ENCODE data around the gene F2RL2. TPM values are rescaled to one million over a fixed set of nuclear protein-coding genes. Genes with fewer than 3 reads are reported as not detected.

F2RL2 gene
- polyA plus RNA-seq, 3 donors, result 0.35 to 0.48 (median 0.44) TPM

GRCh38 chr5:76591366-76591765, 31.8 kb downstream of the F2RL2 start:
- no peak for DNase-seq (ENCODE audit: low read depth in 3 of 3, low spot score in 2 of 3)

- no peak for DNase-seq (ENCODE audit: low read depth in 3 of 3, low spot score in 2 of 3)
Measured at GRCh38 chr5:76590027-76590426, 33.2 kb downstream of the F2RL2 start.

GRCh38 chr5:76586531-76586930, 36.7 kb downstream of the F2RL2 start:
- DNase-seq (ENCODE audit: low read depth in 3 of 3, low spot score in 2 of 3), result no peak

- DNase-seq (ENCODE audit: low read depth in 3 of 3, low spot score in 2 of 3), result no peak
Measured at GRCh38 chr5:76585783-76586217, 37.4 kb downstream of the F2RL2 start.

DNA sequence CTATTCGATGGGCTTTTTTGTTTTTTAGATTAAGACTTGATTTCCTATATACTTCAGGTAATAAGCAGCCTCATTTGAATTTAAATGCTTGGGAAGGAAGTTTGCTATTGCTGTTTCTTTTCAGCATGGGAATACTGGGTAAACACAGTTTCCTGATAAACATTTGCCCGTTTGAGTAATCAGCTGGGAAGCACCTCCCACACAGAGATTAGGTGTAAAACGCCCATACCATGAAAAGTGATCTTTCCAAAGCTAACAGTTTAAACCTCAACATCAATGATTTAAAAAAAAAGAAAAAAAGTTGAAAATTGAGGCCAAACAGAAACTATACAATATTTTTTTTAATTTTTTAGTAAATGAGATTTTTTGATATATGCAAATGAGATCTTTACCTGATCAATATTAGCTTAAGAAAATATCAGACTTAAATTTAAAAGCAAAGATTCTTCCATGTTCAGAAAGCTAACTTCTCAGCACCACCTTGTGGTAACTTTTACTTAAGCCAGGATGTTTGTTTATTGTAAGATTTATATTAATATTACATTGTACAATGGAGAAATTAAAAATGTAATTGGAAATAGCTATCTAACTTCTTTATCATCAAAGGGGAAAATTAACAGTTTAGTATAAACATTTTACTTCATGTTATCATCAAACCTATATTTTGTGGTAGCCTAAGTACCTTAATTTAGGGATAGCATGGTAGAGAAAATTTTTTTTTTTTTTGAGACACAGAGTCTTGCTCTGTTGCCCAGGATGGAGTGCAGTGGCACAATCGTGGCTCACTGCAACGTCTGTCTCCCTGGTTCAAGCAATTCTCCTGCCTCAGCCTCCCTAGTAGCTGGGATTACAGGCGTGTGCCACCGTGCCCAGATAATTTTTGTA, 39.8 kb downstream of the F2RL2 start:
- DNase-seq (ENCODE audit: low read depth in 3 of 3, low spot score in 2 of 3), result no peak

GRCh38 chr5:76582230-76583162, 40.7 kb downstream of the F2RL2 start:
- DNase-seq (ENCODE audit: low read depth in 3 of 3, low spot score in 2 of 3), result no peak

DNA sequence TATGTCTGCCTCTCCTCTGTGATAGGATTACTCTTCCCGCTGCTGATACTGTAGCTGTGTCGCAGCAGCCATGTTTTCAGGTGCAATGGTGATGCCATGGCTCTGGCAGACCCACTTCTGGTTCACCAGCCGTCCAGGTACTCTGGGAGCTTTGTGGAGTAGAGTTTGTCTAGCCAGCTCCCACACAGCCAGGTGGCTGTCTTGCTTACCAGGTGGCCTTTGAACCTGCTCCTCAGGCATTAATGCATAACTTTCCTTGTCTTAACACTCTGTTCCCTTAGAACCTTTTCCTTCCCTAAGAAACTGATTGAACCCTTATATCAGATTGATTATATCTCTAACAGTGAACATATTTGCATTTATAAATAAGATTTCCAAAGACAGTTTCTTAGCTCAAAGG, 42.2 kb downstream of the F2RL2 start:
- no peak for DNase-seq (ENCODE audit: low read depth in 3 of 3, low spot score in 2 of 3)

DNA sequence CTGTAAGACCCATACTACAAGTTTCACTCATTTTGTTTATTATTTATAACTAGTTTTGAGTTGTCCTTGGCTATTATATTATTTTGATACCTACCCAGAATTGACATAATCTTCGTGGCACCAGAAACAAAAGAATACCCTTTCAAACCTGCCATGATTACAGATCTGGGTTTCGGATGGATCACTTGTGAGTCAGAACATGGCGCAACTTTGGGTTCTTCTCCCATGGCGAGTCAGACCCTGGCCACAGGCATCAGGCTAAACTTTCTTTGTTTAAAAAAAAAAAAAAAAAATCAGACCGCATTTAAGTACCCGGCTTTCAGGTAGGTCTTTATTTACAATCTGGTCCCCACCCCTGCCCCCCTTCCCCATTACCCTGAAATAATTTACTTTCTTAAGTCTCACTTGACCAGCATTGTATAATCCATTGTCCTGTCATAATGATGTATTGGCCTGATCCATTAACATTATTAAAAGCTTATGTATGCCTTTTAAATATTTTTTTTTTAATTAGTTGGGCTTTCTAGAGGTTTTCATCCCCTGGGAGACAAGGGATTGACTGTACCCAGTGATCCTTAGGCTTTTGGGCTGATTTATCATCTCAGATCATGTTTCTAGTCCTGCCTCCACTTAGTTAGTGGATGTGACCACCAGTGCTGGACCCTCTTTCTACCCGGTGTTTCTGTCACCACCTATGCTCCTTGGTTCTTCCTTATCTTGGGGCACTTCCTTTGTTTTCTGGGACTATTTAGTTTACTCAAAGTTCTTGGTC, 43.9 kb downstream of the F2RL2 start:
- DNase-seq (ENCODE audit: low read depth in 3 of 3, low spot score in 2 of 3), result no peak

- DNase-seq (ENCODE audit: low read depth in 3 of 3, low spot score in 2 of 3), result no peak
Measured at GRCh38 chr5:76576996-76577395, 46.2 kb downstream of the F2RL2 start.

DNA sequence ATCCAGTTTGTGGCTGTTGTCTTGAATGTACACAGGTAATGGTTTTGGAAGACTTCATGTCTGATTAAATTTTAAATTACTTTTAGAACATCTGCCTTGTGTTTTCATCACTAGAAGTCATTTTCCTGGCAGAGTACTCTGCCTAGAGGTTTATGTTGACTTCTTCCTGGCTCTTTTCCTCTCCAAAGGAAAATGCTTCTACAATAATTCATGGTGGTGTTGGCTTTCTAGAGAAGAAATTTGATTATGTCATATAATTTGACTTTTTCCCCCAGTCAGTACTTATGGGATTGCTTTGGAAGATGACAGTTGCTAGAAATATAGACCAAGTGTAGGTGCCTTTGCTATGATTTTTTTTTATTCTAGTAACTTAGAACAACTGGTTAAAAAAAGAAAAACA, 46.8 kb downstream of the F2RL2 start:
- no peak for DNase-seq (ENCODE audit: low read depth in 3 of 3, low spot score in 2 of 3)

DNA sequence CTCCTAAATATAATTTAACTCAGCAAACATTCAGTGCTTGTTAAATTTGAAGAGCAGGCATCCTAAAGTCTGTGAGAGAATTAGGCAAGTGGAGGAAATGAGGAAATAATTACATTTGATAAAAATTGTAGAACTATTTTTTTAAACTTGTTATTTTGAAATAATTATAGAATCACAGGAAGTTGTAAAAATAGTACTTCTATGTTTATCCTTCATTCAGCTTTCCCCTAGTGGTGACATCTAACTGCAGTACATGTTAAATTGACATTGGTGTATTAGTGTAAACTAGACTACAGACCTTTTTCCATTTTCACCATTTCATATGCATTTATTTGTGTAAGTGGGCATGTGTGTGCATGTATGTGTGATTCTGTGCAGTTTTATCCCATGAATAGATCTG, 51.6 kb downstream of the F2RL2 start:
- DNase-seq (ENCODE audit: low read depth in 3 of 3, low spot score in 2 of 3), result no peak

- DNase-seq (ENCODE audit: low read depth in 3 of 3, low spot score in 2 of 3), result no peak
Measured at GRCh38 chr5:76570153-76570552, 53.0 kb downstream of the F2RL2 start.

Other genes with a start within 250 kb of the F2RL2 start
- 10 to 100 TPM; 72.4 to 95.7 (median 83.7) TPM for gene IQGAP2, start 220.1 kb downstream of the F2RL2 start, polyA plus RNA-seq (ENCODE audit: insufficient read length in 3 of 3)
- gene F2R, start 92.7 kb upstream of the F2RL2 start, polyA plus RNA-seq (ENCODE audit: insufficient read length in 3 of 3), result 10 to 100 TPM; 66.3 to 75.6 (median 70.0) TPM
- gene F2RL1, start 195.6 kb upstream of the F2RL2 start, polyA plus RNA-seq (ENCODE audit: insufficient read length in 3 of 3), result 10 to 100 TPM; 38.2 to 43.0 (median 41.5) TPM
- under 1 TPM in 2 of 3 donors, not detected in 1; 0.18 to 0.21 TPM for gene S100Z, start 226.6 kb upstream of the F2RL2 start, polyA plus RNA-seq (ENCODE audit: insufficient read length in 3 of 3)